Ishikawa (cell line): ENCODE data around the gene GJD4.

ENCODE experiments used
- CEBPB ChIP-seq: IDR thresholded peaks from 2 replicates; pipeline ENCODE4 v1.6.1; 2012
- CREB1 ChIP-seq: IDR thresholded peaks from 2 replicates; pipeline ENCODE4 v1.6.1; 2012; ENCODE audit warnings: low read depth
- EGR1 ChIP-seq: IDR thresholded peaks from 2 replicates; pipeline ENCODE4 v1.6.1; 2012
- EP300 ChIP-seq: IDR thresholded peaks from 2 replicates; pipeline ENCODE4 v1.6.1; 2012; ENCODE audit warnings: borderline replicate concordance
- FOXM1 ChIP-seq: IDR thresholded peaks from 2 replicates; pipeline ENCODE4 v1.6.1; 2012; ENCODE audit warnings: low read depth, borderline replicate concordance
- NFIC ChIP-seq: IDR thresholded peaks from 2 replicates; pipeline ENCODE4 v1.6.1; 2012
- RAD21 ChIP-seq: IDR thresholded peaks from 2 replicates; pipeline ENCODE4 v1.6.1; 2012; ENCODE audit warnings: low read depth
- TAF1 ChIP-seq: IDR thresholded peaks from 2 replicates; pipeline ENCODE4 v1.6.1; 2012; ENCODE audit warnings: low read depth, mild to moderate bottlenecking
- TCF12 ChIP-seq: IDR thresholded peaks from 2 replicates; pipeline ENCODE4 v1.6.1; 2012; ENCODE audit warnings: low read depth
- TEAD4 ChIP-seq: IDR thresholded peaks from 2 replicates; pipeline ENCODE4 v1.6.1; 2012
- YY1 ChIP-seq: IDR thresholded peaks from 2 replicates; pipeline ENCODE4 v1.6.1; 2012; ENCODE audit warnings: low read depth
- ZBTB7A ChIP-seq: IDR thresholded peaks from 2 replicates; pipeline ENCODE4 v1.6.1; 2012; ENCODE audit warnings: low read depth
- TF ChIP-seq, protein P1 (sequence below): IDR thresholded peaks from 2 replicates; pipeline ENCODE4 v1.6.1; 2012; ENCODE audit warnings: low read depth, mild to moderate bottlenecking
- TF ChIP-seq, protein P2 (sequence below): IDR thresholded peaks from 2 replicates; pipeline ENCODE4 v1.6.1; 2012
- TF ChIP-seq, protein P3 (sequence below): IDR thresholded peaks from 2 replicates; pipeline ENCODE4 v1.6.1; 2012

Gene GJD4

DNA sequence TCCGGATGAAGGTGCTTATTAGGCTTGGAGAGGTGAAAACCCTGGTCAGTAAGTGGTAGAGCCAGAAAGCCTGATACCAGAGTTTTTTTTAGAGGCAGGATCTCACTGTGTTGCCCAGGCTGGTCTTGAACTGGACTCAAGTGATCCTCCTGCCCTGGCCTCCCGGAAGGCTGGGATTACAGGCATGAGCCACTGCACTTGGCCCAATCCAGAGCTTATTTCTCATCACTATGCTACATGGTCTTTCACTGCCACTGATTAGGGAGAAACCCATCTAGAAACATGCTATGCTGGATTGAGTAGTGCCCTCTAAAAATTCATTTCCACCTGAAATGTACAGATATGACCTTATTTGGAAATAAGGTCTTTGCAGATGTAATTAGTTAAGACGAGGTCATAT is 28.4 kb upstream of the GJD4 start:
- TF ChIP-seq CREB1 (no peak), EGR1 (no peak), TAF1 (no peak), ZBTB7A (no peak), TCF12 (no peak), CEBPB (no peak), EP300 (no peak), NFIC (no peak), TEAD4 (no peak)
- TF ChIP-seq, protein P1, sequence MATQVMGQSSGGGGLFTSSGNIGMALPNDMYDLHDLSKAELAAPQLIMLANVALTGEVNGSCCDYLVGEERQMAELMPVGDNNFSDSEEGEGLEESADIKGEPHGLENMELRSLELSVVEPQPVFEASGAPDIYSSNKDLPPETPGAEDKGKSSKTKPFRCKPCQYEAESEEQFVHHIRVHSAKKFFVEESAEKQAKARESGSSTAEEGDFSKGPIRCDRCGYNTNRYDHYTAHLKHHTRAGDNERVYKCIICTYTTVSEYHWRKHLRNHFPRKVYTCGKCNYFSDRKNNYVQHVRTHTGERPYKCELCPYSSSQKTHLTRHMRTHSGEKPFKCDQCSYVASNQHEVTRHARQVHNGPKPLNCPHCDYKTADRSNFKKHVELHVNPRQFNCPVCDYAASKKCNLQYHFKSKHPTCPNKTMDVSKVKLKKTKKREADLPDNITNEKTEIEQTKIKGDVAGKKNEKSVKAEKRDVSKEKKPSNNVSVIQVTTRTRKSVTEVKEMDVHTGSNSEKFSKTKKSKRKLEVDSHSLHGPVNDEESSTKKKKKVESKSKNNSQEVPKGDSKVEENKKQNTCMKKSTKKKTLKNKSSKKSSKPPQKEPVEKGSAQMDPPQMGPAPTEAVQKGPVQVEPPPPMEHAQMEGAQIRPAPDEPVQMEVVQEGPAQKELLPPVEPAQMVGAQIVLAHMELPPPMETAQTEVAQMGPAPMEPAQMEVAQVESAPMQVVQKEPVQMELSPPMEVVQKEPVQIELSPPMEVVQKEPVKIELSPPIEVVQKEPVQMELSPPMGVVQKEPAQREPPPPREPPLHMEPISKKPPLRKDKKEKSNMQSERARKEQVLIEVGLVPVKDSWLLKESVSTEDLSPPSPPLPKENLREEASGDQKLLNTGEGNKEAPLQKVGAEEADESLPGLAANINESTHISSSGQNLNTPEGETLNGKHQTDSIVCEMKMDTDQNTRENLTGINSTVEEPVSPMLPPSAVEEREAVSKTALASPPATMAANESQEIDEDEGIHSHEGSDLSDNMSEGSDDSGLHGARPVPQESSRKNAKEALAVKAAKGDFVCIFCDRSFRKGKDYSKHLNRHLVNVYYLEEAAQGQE = no peak
- TF ChIP-seq, protein P2, sequence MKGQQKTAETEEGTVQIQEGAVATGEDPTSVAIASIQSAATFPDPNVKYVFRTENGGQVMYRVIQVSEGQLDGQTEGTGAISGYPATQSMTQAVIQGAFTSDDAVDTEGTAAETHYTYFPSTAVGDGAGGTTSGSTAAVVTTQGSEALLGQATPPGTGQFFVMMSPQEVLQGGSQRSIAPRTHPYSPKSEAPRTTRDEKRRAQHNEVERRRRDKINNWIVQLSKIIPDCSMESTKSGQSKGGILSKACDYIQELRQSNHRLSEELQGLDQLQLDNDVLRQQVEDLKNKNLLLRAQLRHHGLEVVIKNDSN = no peak

DNA sequence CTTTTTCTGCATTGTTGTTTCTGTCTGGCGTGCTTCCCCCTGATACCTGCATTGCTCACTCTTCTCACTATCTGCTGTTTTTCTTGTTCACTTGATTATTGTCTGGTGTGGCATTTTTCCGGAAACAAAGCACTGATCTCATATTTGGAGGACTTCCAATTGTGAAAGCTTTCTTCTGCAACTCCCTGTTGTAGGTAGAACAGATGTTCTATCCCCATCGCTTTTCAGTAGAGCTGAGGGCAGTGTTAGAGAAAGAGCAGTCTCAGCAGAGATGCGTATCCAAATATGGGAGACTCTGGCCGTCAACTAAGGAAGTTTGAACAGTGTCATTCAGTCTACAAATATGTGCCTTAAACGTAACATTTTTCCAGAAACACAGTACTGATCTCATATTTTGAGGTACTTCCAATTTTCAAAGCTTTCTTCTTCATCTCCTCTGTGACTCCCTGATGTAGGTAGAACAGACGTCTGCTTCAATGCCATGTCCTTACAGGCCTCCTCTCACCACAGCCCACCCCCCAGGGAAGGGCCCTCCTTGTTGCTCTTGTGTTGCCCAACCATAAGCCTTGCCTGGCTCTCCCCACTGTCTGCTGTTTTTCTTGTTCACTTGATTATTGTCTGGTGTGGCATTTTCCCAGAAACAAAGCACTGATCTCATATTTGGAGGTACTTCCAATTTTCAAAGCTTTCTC is 27.1 kb upstream of the GJD4 start:
- no peak for TF ChIP-seq CEBPB
- TF ChIP-seq, protein P3, sequence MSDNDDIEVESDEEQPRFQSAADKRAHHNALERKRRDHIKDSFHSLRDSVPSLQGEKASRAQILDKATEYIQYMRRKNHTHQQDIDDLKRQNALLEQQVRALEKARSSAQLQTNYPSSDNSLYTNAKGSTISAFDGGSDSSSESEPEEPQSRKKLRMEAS = no peak
- no peak for TF ChIP-seq YY1
- no peak for TF ChIP-seq TAF1
- no peak for TF ChIP-seq CREB1
- TF ChIP-seq RAD21 = no peak
- TF ChIP-seq EP300 = no peak
- TF ChIP-seq NFIC = no peak
- no peak for TF ChIP-seq FOXM1
- TF ChIP-seq, protein P2 = no peak
- no peak for TF ChIP-seq EGR1
- TF ChIP-seq TCF12 = no peak
- no peak for TF ChIP-seq TEAD4
- no peak for TF ChIP-seq ZBTB7A
- TF ChIP-seq, protein P1 = no peak

DNA sequence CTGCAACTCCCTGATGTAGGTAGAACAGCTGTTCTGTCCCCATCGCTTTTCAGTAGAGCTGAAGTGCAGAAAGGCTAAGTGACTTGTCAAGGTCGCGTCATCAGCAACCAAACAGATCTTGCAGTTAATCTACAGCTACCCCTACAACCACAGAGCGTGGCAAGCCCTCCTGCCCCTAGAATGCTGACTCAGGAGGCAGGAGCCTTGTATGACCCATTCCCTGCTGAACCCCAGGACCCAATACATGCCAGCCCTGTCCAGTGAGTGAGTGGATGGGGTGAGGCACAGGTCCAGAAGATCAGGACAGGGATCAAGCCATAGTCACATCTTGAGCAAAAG is 26.6 kb upstream of the GJD4 start:
- TF ChIP-seq RAD21 (no peak), EP300 (no peak), EGR1 (no peak), CREB1 (no peak), NFIC (no peak), TCF12 (no peak), YY1 (no peak), TEAD4 (no peak), ZBTB7A (no peak), CEBPB (no peak), TAF1 (no peak), FOXM1 (no peak)
- TF ChIP-seq, protein P2 = no peak
- TF ChIP-seq, protein P3 = no peak
- TF ChIP-seq, protein P1 = no peak

DNA sequence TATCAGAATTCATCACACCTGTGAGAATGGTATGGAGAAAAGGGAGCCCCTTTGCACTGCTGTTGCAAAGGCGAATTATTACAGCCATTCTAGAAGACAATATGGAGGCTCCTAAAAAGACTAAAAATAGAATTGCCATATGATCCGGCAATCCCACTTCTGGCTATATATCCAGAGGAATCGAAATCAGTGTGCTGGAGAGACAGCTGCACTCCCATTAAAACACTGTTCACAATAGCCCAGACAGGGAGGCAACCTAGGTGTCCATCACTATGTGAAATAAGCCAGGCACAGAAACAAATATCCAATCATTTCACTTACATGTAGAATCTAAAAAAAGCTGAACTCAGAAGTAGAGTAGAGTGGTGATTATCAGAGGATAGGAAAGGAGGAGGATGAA is 26.0 kb upstream of the GJD4 start:
- TF ChIP-seq CREB1 (no peak), TEAD4 (no peak)
